Measurements from ENCODE around the gene SLC9B1. TPM values are rescaled to one million over a fixed set of nuclear protein-coding genes. Genes with fewer than 3 reads are reported as not detected.
"Not testable (repeated sequence)": the region's sequence is repeated elsewhere in the genome, so short reads cannot be mapped to it uniquely, and the experiment has no call there.

Gene SLC9B1
- total RNA-seq, 1 donor from 2014 or later = 1.2 TPM

GRCh38 chr4:102869569-102870197 lies 149.8 kb downstream of the SLC9B1 start:
- no peak for DNase-seq
- Histone ChIP-seq H3K36me3 (peaks cover 4% of the 10 kb centered on the region), H3K4me1 (peaks cover 4% of the 10 kb centered on the region), H3K9me3 (no peaks in the 10 kb centered on the region), H3K27ac (peak overlapping the region; percentile 95), H3K4me3 (peak overlapping the region; percentile 76), H3K27me3 (no peaks in the 10 kb centered on the region)
- ATAC-seq = no peak
- TF ChIP-seq, protein P1, sequence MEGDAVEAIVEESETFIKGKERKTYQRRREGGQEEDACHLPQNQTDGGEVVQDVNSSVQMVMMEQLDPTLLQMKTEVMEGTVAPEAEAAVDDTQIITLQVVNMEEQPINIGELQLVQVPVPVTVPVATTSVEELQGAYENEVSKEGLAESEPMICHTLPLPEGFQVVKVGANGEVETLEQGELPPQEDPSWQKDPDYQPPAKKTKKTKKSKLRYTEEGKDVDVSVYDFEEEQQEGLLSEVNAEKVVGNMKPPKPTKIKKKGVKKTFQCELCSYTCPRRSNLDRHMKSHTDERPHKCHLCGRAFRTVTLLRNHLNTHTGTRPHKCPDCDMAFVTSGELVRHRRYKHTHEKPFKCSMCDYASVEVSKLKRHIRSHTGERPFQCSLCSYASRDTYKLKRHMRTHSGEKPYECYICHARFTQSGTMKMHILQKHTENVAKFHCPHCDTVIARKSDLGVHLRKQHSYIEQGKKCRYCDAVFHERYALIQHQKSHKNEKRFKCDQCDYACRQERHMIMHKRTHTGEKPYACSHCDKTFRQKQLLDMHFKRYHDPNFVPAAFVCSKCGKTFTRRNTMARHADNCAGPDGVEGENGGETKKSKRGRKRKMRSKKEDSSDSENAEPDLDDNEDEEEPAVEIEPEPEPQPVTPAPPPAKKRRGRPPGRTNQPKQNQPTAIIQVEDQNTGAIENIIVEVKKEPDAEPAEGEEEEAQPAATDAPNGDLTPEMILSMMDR (IDR thresholded peaks at IDR 0.05) = no peak
- intact Hi-C loops (cut with DNase I) = no loop called here

GRCh38 chr4:102868781-102869568 lies 150.5 kb downstream of the SLC9B1 start, which contains the start of gene CISD2:
Gene CISD2 (plus strand): TSS chr4:102868992. CDS start chr4:102869085, 93 bp downstream.
- Histone ChIP-seq H3K9me3 (no peaks in the 10 kb centered on the region), H3K36me3 (no peaks in the 10 kb centered on the region), H3K27me3 (no peaks in the 10 kb centered on the region), H3K4me1 (peaks cover 4% of the 10 kb centered on the region), H3K27ac (peak within 1 kb of the TSS; percentile 95), H3K4me3 (peak within 1 kb of the TSS; percentile 76)
- DNase-seq (peak; percentile 97), ATAC-seq (peak; percentile 98)
- intact Hi-C loops (cut with DNase I) = no loop called here
- TF ChIP-seq, protein P1 (IDR thresholded peaks at IDR 0.05) = no peak

DNA sequence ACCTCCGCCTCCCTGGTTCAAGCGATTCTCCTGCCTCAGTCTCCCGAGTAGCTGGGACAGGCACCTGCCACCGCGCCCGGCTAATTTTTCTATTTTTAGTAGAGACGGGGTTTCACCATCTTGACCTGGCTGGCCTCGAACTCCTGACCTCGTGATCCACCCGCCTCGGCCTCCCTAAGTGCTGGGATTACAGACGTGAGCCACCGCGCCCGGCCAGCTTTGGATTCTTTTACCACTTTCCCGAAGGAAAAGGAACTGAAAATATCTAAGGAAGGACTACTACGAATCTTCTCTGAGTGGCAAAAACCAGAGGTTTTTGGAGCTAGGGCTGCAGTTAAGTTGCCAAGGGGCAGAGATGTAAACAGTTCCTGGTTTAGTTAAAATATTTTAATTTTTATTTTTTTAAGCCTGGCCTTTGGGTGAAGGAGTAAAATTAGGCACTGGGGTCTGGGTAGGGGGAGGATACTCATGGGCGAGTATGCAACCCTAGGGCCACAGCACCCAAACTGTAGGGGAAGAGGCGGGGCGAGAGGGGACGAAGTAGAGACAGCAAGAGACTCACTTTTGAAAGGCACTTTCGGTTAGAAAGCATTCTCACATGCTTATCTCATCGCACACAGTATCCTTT lies 151.2 kb downstream of the SLC9B1 start:
- no peaks in the 10 kb centered on the region for H3K27me3 ChIP-seq
- no peaks in the 10 kb centered on the region for H3K9me3 ChIP-seq
- intact Hi-C loops (cut with DNase I) = no loop called here
- peak; percentile 68 for DNase-seq
- H3K4me1 ChIP-seq = peaks cover 4% of the 10 kb centered on the region
- TF ChIP-seq, protein P1 (IDR thresholded peaks at IDR 0.05) = no peak
- ATAC-seq = peak; percentile 65
- H3K27ac ChIP-seq = peak overlapping the region; percentile 95
- H3K4me3 ChIP-seq = peak overlapping the region; percentile 76
- no peaks in the 10 kb centered on the region for H3K36me3 ChIP-seq

DNA sequence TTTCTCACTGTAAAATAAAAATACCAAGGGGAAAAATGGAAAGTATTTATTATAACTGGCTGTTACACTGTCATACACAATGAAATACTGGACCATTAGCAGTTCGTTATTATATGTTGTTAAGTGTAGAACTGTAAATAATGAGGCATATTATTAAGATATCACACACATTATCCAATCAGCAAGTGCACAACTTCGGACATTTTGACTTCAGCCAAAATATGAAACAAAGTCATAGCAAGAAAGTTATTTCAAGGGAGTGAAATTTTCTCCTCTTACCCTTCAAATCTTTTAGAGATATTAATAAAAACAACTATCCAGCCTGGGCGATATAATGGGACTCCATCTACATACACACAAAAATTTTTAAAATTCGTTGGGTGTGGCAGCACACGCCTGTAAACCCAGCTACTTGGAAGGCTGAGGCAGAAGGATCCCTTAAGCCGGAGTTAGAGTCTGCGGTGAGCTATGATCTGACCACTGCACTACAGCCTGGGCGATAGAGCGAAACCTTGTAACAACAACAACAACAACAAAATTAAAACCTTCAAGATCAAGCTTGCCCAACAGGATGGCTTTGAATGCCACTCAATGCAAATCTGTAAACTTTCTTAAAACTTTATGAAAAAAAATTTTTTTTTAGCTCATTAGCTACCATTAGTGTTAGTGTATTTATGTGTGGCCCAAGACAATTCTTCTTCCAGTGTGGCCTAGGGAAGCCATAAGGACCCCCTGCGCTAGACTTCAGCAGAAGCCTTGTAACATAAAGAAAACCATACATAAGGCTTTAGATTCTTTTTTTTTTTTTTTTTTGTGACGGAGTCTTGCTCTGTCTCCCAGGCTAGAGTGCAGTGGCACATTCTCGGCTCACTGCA lies 152.0 kb downstream of the SLC9B1 start:
- TF ChIP-seq, protein P1 (IDR thresholded peaks at IDR 0.05) = no peak
- Histone ChIP-seq H3K4me3 (peak overlapping the region; percentile 76), H3K27ac (peak overlapping the region; percentile 95), H3K27me3 (no peaks in the 10 kb centered on the region), H3K4me1 (peaks cover 4% of the 10 kb centered on the region), H3K36me3 (no peaks in the 10 kb centered on the region), H3K9me3 (no peaks in the 10 kb centered on the region)
- ATAC-seq (no peak), DNase-seq (no peak)
- intact Hi-C loops (cut with DNase I) = no loop called here

DNA sequence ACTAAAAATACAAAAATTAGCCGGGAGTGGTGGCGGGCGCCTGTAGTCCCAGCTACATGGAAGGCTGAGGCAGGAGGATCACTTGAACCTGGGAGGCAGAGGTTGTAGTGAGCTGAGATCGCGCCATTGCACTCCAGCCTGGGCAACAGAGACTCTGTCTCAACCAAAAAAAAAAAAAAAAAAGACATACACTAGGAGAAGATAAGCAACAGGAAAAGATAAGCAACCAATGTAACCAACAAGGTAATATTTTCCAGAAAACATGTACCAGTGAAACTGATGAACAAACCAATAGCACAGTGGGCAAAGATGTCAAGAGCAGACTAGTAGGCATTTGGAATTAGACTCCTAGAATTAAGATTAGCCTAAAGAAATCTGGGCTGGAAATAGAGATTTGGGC lies 154.2 kb downstream of the SLC9B1 start:
- H3K4me1 ChIP-seq; ATAC-seq; H3K9me3 ChIP-seq; DNase-seq; intact Hi-C loops (cut with DNase I); H3K27ac ChIP-seq; H3K4me3 ChIP-seq; H3K36me3 ChIP-seq; H3K27me3 ChIP-seq: not testable (repeated sequence)

Data from upper lobe of right lung (tissue), 1 donor.